ENCODE measurements around the gene DNAH12. TPM values are rescaled to one million over a fixed set of nuclear protein-coding genes. Genes with fewer than 3 reads are reported as not detected.

DNAH12 gene
- total RNA-seq, 1 donor from 2014 or later = 0.02 TPM

DNA sequence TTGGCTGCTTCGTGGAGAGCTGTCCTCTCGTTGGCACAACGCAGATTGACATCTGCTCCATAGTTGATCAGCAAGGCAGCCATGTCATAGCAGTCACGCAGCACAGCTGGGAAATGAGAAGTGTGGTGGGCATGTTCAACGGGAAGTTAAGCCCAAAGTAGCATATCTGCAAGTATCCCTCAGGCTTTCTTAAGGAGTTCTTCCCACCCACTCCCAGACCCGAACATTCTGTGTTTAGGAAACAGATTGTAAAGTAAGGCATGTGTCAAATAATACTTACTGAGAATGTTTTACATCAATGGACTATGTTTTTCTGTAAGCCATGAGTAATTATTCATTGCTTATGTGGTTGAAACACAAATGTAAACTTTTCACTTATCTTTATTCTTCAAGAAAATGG, 260.8 kb downstream of the DNAH12 start:
- H3K9me3 ChIP-seq (ENCODE audit: low read depth) = peaks cover 5% of the 10 kb centered on the region
- Mint-ChIP-seq H3K27me3 (ENCODE audit: insufficient read depth, low read depth) (no peaks in the 10 kb centered on the region), H3K9me3 (peaks cover 2% of the 10 kb centered on the region), H3K36me3 (peaks cover 4% of the 10 kb centered on the region), H3K4me1 (no peaks in the 10 kb centered on the region), H3K4me3 (no peak overlapping the region), H3K27ac (no peak overlapping the region)
- H3F3A ChIP-seq (ENCODE audit: low read depth) = no peaks in the 10 kb centered on the region
- H3K27me3 ChIP-seq = no peaks in the 10 kb centered on the region
- no peak overlapping the region for H3K4me3 ChIP-seq
- H3K27ac ChIP-seq = no peak overlapping the region
- no peaks in the 10 kb centered on the region for H4K20me1 ChIP-seq (ENCODE audit: low read depth)
- DNase-seq (ENCODE audit: low spot score) = no peak
- peaks cover 6% of the 10 kb centered on the region for H3K36me3 ChIP-seq
- H3K4me1 ChIP-seq = no peaks in the 10 kb centered on the region
- H3K9ac ChIP-seq = no peak overlapping the region
- peak overlapping the region; percentile 37 for H2AFZ ChIP-seq (replicated peaks)
- H3K79me2 ChIP-seq (ENCODE audit: low read depth) = no peaks in the 10 kb centered on the region
- no peak for TF ChIP-seq CTCF (IDR thresholded peaks at IDR 0.05)
- no peak for TF ChIP-seq EZH2 (IDR thresholded peaks at IDR 0.05)
- no peak for TF ChIP-seq EZH2phosphoT487 (IDR thresholded peaks at IDR 0.05)
- no peak overlapping the region for H3K4me2 ChIP-seq

DNA sequence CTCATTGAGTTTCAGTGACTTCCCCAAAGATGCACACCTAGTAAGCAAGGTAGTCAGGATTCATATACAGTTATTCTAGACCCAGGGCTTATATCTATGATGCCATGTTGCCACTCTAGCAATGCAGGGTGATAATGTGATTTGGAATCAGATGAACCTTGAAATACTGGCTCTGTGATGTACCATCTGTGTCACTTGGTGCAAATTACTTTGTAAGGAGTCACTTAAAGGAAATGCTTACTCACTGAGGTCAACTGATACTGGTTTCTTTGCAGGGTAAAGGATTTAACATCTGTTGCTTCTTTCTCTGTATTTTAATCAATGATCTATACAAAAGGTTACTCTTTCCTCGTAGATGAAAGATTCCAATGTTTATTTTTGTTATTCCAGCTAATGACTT, 262.4 kb downstream of the DNAH12 start:
- no peak overlapping the region for H2AFZ ChIP-seq (replicated peaks)
- H3K36me3 ChIP-seq = peaks cover 6% of the 10 kb centered on the region
- DNase-seq (ENCODE audit: low spot score) = no peak
- H3K4me2 ChIP-seq = no peak overlapping the region
- no peak overlapping the region for H3K9ac ChIP-seq
- Mint-ChIP-seq H3K9me3 (peaks cover 1% of the 10 kb centered on the region), H3K27ac (no peak overlapping the region), H3K4me1 (no peaks in the 10 kb centered on the region), H3K4me3 (no peak overlapping the region), H3K36me3 (peaks cover 9% of the 10 kb centered on the region), H3K27me3 (ENCODE audit: insufficient read depth, low read depth) (no peaks in the 10 kb centered on the region)
- no peak overlapping the region for H3K4me3 ChIP-seq
- peaks cover 5% of the 10 kb centered on the region for H3K9me3 ChIP-seq (ENCODE audit: low read depth)
- H3K4me1 ChIP-seq = no peaks in the 10 kb centered on the region
- H3K27ac ChIP-seq = no peak overlapping the region
- no peaks in the 10 kb centered on the region for H3K79me2 ChIP-seq (ENCODE audit: low read depth)
- H3K27me3 ChIP-seq = no peaks in the 10 kb centered on the region
- H3F3A ChIP-seq (ENCODE audit: low read depth) = no peaks in the 10 kb centered on the region
- TF ChIP-seq EZH2phosphoT487 (IDR thresholded peaks at IDR 0.05) (no peak), EZH2 (IDR thresholded peaks at IDR 0.05) (no peak), CTCF (IDR thresholded peaks at IDR 0.05) (no peak)
- no peaks in the 10 kb centered on the region for H4K20me1 ChIP-seq (ENCODE audit: low read depth)

DNA sequence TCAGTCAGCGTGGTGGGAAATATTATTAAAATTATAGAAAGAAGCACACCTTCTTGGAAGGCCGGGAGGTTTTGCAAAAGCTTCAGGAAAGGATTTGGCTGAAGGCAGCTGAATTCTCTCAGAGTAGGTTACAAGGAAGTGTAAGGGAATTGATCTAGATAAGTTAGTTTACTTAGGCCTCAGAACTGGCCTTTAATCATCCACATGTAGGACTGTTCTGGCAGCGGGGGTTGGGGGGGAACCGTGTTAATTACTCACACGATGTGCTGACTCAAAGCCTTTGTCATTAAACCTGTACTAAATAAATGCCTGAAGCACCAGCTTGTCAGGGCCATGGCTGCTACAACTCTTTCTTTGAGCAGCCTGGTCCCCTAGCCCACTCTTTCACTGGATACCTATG, 264.5 kb downstream of the DNAH12 start:
- Histone ChIP-seq H3F3A (ENCODE audit: low read depth) (no peaks in the 10 kb centered on the region), H2AFZ (replicated peaks) (no peak overlapping the region), H3K4me1 (no peaks in the 10 kb centered on the region), H3K27me3 (no peaks in the 10 kb centered on the region), H3K4me2 (no peak overlapping the region), H3K79me2 (ENCODE audit: low read depth) (no peaks in the 10 kb centered on the region), H3K27ac (no peak overlapping the region), H3K4me3 (no peak overlapping the region), H3K36me3 (no peaks in the 10 kb centered on the region), H3K9me3 (ENCODE audit: low read depth) (no peaks in the 10 kb centered on the region), H4K20me1 (ENCODE audit: low read depth) (no peaks in the 10 kb centered on the region), H3K9ac (no peak overlapping the region)
- H3K9me3 Mint-ChIP-seq = no peaks in the 10 kb centered on the region
- TF ChIP-seq CTCF (IDR thresholded peaks at IDR 0.05) (no peak), EZH2 (IDR thresholded peaks at IDR 0.05) (no peak), EZH2phosphoT487 (IDR thresholded peaks at IDR 0.05) (no peak)
- DNase-seq (ENCODE audit: low spot score) = no peak
- H3K27me3 Mint-ChIP-seq (ENCODE audit: insufficient read depth, low read depth) = no peaks in the 10 kb centered on the region
- peaks cover 12% of the 10 kb centered on the region for H3K36me3 Mint-ChIP-seq
- no peak overlapping the region for H3K27ac Mint-ChIP-seq
- no peak overlapping the region for H3K4me3 Mint-ChIP-seq
- H3K4me1 Mint-ChIP-seq = no peaks in the 10 kb centered on the region

Measured in neural progenitor cell (in vitro differentiated cells).